Naive thymus-derived CD8-positive, alpha-beta T cell (primary cell): ENCODE data around the gene BTNL2. TPM values are rescaled to one million over a fixed set of nuclear protein-coding genes. Genes with fewer than 3 reads are reported as not detected.

Source experiments
- polyA plus RNA-seq, 3 donors: library from polyadenylated mRNA; unstranded; fragments of 300-500 nt; fragmentation: Illumina TruSeq; gene quantifications; one replicate each; pipeline ENCODE4 v1.2.3, GENCODE V29; 2021
- total RNA-seq, 8 experiments: library from RNA in 2 of 8; stranded (reverse) in 2 of 8; gene quantifications; one replicate each; pipeline ENCODE4 v1.2.3 and lab custom pipeline; 2021 to 2026

BTNL2 gene
- total and polyA plus RNA-seq, 5 experiments from 2014 or later, result not detected

Other genes with a start within 250 kb of the BTNL2 start
- 10 to 100 TPM; 29.3 to 30.1 TPM for gene EGFL8, start 242.6 kb downstream of the BTNL2 start, total RNA-seq
- under 1 TPM in 1 of 3 donors, not detected in 2; 0.61 TPM for gene EGFL8, start 242.6 kb downstream of the BTNL2 start, polyA plus RNA-seq
- gene AGPAT1, start 231.1 kb downstream of the BTNL2 start, total RNA-seq, result 10 to 100 TPM; 27.5 to 28.6 TPM
- gene AGPAT1, start 231.1 kb downstream of the BTNL2 start, polyA plus RNA-seq, result 10 to 100 TPM; 16.3 to 19.5 (median 19.1) TPM
- gene RNF5, start 228.8 kb downstream of the BTNL2 start, total RNA-seq, result 10 to 100 TPM; 38.6 to 40.0 TPM
- 100 to 1,000 TPM; 102 to 117 (median 102) TPM for gene RNF5, start 228.8 kb downstream of the BTNL2 start, polyA plus RNA-seq
- 10 to 100 TPM; 56.0 to 60.3 TPM for gene AGER, start 222.9 kb downstream of the BTNL2 start, total RNA-seq
- 1 to 10 TPM in 1 of 3 donors, under 1 TPM in 2; 0.09 to 1.9 (median 0.25) TPM for gene AGER, start 222.9 kb downstream of the BTNL2 start, polyA plus RNA-seq
- gene PBX2, start 217.0 kb downstream of the BTNL2 start, total RNA-seq, result 100 to 1,000 TPM; 173 to 174 TPM
- 1 to 10 TPM; 1.6 to 2.2 (median 2.0) TPM for gene PBX2, start 217.0 kb downstream of the BTNL2 start, polyA plus RNA-seq
- 100 to 1,000 TPM; 274 to 276 TPM for gene GPSM3, start 214.5 kb downstream of the BTNL2 start, total RNA-seq
- gene GPSM3, start 214.5 kb downstream of the BTNL2 start, polyA plus RNA-seq, result 100 to 1,000 TPM; 106 to 144 (median 138) TPM
- 1 to 10 TPM; 1.2 to 1.8 TPM for gene NOTCH4, start 183.1 kb downstream of the BTNL2 start, total RNA-seq
- under 1 TPM; 0.22 to 0.48 (median 0.28) TPM for gene NOTCH4, start 183.1 kb downstream of the BTNL2 start, polyA plus RNA-seq
- gene TSBP1, start 35.3 kb downstream of the BTNL2 start, total RNA-seq, result not detected
- not detected for gene TSBP1, start 35.3 kb downstream of the BTNL2 start, polyA plus RNA-seq
- 10 to 100 TPM; 75.0 to 75.7 TPM for gene HLA-DRA, start 32.7 kb upstream of the BTNL2 start, total RNA-seq
- 10 to 100 TPM in 2 of 3 donors, under 1 TPM in 1; 0.27 to 60.3 (median 13.2) TPM for gene HLA-DRA, start 32.7 kb upstream of the BTNL2 start, polyA plus RNA-seq
- gene HLA-DRB5, start 123.1 kb upstream of the BTNL2 start, total RNA-seq, result under 1 TPM; 0.34 to 0.52 TPM
- 10 to 100 TPM in 1 of 3 donors, 1 to 10 TPM in 1, under 1 TPM in 1; 0.24 to 28.5 (median 1.8) TPM for gene HLA-DRB5, start 123.1 kb upstream of the BTNL2 start, polyA plus RNA-seq
- gene HLA-DRB1, start 182.7 kb upstream of the BTNL2 start, total RNA-seq, result 10 to 100 TPM; 22.0 to 23.9 TPM
- 100 to 1,000 TPM in 1 of 3 donors, 10 to 100 TPM in 1, 1 to 10 TPM in 1; 1.1 to 127 (median 11.5) TPM for gene HLA-DRB1, start 182.7 kb upstream of the BTNL2 start, polyA plus RNA-seq
- gene HLA-DQA1, start 230.2 kb upstream of the BTNL2 start, total RNA-seq, result 10 to 100 TPM; 13.7 to 15.5 TPM
- gene HLA-DQA1, start 230.2 kb upstream of the BTNL2 start, polyA plus RNA-seq, result 10 to 100 TPM in 1 of 3 donors, 1 to 10 TPM in 1, not detected in 1; 1.6 to 11.0 TPM